WI38 (cell line): ENCODE results near the gene SLC16A5.

Experiments used
- H3K4me3 ChIP-seq: 2 replicates; pipeline ENCODE4 v1.5.1; 2011; ENCODE audit warnings: low read depth, mild to moderate bottlenecking, control low read depth, low read length
- CTCF ChIP-seq: IDR thresholded peaks from 2 replicates; pipeline ENCODE4 v1.5.1; 2012; ENCODE audit warnings: low read depth, mild to moderate bottlenecking, control low read depth, low read length

The SLC16A5 gene

GRCh38 chr17:75060434-75061054 lies 27.2 kb upstream of the SLC16A5 start:
- no peak for TF ChIP-seq CTCF
- H3K4me3 ChIP-seq: no peak overlapping the region

GRCh38 chr17:75061055-75061438 lies 26.7 kb upstream of the SLC16A5 start:
- H3K4me3 ChIP-seq: no peak overlapping the region
- TF ChIP-seq CTCF: no peak

- TF ChIP-seq CTCF: no peak
- H3K4me3 ChIP-seq: no peak overlapping the region
Observed at GRCh38 chr17:75061618-75062017, 26.1 kb upstream of the SLC16A5 start.

- H3K4me3 ChIP-seq: no peak overlapping the region
- TF ChIP-seq CTCF: no peak
Observed at GRCh38 chr17:75063201-75063600, 24.6 kb upstream of the SLC16A5 start.

GRCh38 chr17:75063626-75064025 lies 24.1 kb upstream of the SLC16A5 start:
- no peak for TF ChIP-seq CTCF
- H3K4me3 ChIP-seq: no peak overlapping the region

GRCh38 chr17:75064040-75064439 lies 23.7 kb upstream of the SLC16A5 start:
- H3K4me3 ChIP-seq: no peak overlapping the region
- no peak for TF ChIP-seq CTCF

- no peak for TF ChIP-seq CTCF
Observed at GRCh38 chr17:75064460-75064859, 23.3 kb upstream of the SLC16A5 start.

More at GRCh38 chr17:75064460-75064859, 23.3 kb upstream of the SLC16A5 start:
- H3K4me3 ChIP-seq: no peak overlapping the region
